Raji (cell line): ENCODE data around the gene SGIP1.

Experiments used
- POLR2A ChIP-seq: IDR thresholded peaks from 2 replicates; pipeline ENCODE4 v1.6.1; 2011; ENCODE audit warnings: low read depth, low read length, control low read depth; ENCODE audit not compliant: insufficient read depth

SGIP1 gene

DNA sequence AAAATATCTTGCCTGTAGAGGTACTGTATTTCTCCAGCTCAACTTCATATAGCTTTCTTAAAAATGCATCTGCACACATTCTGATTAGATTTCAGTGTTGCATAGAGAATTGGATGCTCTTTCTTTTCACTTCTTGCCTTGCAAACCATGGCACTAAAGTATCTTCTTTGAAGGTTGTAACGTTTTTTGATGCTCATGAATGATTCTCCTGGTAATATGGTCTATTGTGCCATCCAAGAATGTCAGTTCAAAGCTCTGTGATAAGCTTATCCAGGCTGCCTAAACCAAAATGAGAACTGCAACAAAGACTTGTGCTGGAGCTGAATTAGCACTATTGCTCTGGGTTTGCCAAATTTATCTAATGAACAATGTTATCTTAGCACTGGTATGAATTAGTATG lies 1.9 kb downstream of the SGIP1 start:
- TF ChIP-seq POLR2A: no peak

DNA sequence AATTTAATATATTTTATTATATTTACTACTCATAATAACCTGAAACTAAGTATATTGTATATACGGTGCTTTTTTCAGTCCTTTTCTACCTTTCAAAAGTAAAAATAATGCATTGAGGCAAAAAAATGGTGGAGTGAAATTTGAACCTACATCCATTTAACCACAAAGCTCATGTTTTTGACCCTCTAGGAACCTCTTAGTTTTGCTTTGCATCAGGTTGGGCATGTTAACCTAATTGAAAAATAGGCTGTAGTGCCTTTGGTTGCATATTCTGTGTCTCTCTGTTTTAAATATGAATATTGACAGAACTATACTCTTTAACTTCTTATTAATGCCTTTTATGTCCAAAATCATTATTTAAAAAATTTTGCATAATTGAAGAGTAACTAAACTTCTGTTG lies 3.8 kb downstream of the SGIP1 start:
- TF ChIP-seq POLR2A: no peak

DNA sequence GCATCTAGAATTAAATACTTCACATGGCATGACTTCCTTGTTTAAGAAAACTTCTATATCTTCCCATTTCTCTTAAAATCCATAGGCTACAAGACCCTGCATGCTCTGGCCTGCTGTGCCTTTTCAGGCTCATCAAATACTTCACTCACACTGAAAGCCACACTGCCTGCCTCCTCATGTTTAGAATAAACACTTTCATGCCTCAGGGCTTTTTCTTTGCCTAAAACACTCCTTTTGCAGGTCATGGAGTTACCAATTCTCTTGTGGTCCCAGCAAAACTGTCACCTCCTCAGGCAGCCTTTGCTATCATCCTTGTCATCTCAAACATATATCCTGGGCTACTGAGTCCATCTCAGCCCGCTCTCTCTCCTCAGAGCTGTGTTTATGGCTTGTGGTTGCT lies 5.5 kb downstream of the SGIP1 start:
- TF ChIP-seq POLR2A: no peak

DNA sequence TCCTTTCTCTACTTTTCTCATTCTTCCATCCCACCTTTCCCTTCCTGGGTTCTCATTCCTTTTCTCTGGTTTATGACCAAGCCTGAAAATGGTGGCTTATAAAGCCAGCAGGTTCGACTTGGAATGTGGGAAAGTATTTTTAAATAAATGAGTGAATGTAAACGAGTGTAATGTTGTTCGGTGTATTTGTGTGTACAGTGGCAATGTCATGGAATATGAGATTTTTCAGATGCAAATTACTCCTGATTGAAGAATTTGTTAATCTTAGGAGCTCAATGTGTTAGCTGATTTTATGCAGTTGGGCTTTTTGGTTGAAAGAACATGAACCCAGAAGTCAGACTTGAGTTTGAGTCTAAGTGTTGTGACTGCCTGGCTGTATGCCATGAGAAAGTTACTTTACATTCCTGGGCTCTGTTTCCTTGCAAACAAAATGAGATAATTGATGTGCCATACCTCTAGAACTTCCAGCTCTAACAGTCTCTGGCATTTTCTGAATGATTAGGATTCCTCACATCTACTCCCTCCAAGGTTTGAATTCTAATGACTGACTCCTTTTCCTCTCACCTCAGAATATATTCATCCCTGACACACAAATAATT lies 6.6 kb downstream of the SGIP1 start:
- no peak for TF ChIP-seq POLR2A

DNA sequence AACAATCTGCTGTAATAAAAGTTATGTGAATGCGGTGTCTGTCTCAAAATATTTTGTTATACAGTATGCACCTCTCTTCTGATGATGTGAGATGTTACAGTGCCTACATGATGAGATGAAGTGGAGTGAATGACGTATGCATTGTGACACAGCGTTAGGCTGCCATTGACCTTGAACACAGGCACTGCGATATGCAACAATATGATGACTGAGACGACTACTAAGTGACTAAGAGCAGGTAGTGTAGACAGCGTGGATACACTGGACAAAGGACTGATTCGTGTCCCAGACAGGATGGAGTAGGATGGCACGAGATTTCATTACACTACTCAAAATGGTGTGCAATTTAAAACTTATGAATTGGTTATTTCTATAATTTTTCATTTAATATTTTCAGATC lies 8.4 kb downstream of the SGIP1 start:
- no peak for TF ChIP-seq POLR2A

DNA sequence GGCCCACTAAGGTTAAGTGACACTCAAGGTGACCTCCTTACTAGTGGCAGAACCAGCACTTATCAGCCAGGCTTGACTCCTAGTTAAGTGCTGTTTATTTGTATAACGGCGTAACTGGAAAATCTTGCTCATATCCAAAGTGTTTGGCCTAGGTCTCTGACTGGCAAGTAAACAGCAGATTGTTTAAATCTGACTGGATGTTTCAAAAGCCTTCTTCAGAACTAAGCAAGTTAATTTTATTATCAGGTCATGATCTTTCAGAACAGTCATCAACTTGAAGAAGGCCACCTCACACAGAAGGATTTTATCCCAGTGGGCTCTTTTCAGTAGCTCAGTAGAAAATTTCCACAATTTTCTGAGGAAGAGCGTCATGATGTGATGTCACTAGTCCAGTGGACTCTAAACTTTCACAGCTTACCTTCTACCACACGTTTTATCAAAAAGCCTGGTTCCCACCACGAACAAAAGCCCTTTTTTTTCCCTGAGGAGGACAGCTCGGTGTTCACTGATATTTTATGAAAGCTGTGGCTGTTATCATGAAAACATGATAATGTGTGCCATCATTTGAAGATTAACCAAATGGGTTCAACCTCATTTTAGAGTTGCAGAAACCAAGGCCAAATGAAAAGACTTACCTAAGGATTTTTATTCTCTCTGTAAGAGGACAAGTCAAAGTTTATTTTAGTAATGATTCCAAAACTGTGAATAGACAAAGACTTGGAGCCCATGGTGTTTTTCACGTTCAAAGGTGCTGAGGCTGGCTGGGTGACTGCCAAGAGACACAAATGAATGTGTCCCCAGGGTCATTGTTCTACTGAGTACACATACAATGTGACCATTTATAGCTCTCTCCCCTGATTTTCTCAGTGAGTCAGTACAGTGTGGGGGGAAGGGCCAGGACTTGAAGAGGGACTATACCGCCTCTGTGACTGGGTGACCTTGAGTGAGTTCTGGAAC lies 9.1 kb downstream of the SGIP1 start:
- no peak for TF ChIP-seq POLR2A

DNA sequence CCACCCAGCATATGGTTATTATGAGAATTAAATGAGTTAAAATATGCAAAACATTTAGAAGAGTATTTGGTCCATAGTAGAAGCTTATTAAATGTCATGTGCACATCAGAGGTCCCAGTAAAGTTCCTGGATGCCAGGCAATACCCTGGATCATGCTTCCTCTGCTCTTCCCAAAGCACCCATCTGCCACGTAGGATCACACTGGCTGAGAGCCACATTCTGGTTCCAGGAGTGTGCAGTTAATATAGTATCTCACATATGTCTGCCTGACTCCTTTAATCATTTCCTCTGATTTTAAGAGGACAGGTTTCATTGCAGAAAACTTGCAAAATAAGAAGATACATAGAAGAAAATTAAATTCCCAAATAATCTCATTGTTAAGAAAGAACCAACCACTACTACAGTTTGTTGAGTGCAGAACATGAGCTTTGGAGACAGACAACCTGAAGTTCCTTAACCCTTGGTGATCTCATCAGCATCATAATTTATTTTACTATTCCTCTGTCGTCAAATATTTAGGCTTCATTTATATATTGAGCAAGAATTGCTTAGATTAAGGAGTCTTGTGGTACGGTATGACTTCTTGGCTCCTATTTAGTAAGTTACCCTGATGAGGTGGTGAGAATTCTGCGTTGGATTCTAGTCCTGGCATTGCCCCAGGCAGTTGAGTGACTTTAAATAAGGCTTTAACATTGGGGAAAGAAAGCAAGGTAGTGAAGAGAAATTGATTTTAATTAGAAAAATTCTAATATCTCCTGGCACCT lies 12.3 kb downstream of the SGIP1 start:
- TF ChIP-seq POLR2A: no peak

DNA sequence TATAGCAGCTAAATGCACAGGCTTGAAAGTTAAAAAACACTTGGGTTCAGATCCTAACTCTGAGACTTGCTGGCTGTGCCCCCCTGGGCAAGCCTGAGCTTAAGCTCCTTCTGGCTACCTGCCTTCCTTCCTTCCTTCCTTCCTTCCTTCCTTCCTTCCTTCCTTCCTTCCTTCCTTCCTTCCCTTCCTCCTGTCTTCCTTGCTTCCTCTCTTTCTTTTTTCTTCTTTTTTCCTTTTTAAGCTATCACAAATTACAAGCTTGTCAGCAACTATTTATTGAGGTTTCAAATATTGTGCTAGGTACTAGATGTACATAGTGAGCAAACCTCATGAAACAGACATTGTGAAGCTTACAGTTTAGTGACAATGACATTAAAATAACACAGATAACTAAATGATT lies 15.1 kb downstream of the SGIP1 start:
- TF ChIP-seq POLR2A: no peak

DNA sequence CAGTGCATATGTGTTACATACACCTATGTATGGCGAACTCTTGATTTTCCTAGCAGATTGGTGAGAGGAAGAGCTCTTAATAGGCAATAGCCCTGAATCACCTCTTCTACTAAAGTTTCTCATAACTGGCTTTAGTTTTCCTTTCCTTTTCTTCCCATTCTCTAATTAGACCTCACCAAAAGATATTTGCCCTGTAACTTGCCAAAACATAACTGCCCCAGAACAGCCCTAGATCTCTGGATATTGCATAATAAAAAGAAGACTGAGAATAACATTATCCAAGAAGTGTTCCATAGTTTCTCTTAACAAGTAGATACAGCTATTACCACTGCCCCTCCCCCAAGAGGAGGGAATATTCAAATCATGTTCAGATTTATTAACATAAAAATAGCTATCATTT lies 16.3 kb downstream of the SGIP1 start:
- TF ChIP-seq POLR2A: no peak

DNA sequence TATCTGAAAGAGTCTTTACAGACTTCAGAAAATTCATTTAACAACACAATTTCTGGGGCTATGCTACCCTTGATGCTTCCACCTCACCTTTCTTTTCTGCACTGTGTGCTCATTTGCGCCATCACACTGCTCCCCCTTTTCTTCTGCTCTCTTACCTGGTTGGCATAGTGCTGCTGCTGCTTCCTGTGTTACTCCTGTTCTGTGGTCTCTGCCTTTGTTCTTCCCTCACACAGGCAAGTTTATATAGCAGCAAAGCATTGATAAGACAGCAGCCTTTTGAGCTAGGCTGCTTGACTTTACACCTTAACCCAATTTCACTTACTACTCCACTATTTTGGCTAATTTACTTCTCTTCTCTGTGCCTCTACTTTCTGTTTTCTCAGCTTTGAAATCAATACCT lies 18.3 kb downstream of the SGIP1 start:
- TF ChIP-seq POLR2A: no peak

DNA sequence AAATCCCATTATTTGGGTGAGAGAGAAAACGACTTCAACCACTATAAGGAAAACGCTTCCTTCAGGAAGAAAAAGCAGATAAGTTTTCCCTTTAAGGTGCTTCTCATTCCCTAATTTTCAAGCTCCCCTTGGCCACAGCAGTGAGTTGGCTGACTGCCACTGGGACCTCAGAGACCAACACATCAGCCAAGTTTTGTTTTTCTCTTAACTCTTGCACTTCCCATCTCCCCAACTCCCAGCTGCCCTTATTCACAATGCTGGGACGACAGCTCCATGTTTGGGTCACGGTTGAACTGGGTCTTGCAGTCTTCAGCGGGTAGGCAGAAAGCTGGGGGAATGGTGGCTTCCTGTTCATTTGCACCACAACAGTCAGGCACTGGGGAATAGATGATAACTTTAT lies 18.9 kb downstream of the SGIP1 start:
- no peak for TF ChIP-seq POLR2A

DNA sequence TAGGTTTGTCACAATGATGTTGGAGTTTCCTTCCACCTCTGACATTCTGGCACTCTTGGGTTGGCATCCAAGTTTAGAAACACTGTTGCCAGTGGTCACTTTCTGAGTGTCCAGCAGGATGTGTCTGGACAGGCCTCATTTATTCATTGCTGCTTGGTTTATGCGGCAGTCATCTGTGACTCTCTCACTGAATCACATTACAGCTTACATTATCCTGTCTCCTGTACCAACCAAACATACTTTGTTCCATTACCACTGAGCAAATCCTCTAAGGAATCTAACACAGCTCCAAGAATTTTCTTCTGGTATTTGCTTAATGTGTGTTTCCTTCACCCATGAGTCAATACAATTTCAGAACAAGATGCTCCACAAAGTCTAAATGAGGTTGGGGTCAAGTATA lies 19.9 kb downstream of the SGIP1 start:
- no peak for TF ChIP-seq POLR2A

DNA sequence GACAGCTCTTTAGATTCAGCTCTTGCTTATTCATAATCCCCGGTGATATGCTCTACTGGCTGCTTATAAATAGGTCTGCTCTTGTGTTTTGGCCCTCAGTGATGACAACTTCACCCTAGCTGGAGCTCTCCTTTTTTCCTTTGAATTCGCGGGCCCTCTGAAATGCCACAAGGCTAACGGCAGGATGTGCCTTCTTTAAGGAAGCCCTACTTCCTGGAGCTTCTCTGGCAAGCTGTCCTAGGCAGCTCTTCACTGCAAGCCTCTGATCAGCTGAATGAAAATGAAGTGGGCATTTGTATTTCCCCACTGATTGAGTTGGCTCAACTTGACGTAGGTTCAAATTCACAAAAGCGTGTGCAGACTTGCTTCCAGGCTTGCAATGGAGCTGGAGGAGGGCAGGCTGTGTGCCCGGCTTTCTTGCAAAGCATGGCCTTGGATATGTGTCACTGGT lies 22.2 kb downstream of the SGIP1 start:
- TF ChIP-seq POLR2A: no peak

DNA sequence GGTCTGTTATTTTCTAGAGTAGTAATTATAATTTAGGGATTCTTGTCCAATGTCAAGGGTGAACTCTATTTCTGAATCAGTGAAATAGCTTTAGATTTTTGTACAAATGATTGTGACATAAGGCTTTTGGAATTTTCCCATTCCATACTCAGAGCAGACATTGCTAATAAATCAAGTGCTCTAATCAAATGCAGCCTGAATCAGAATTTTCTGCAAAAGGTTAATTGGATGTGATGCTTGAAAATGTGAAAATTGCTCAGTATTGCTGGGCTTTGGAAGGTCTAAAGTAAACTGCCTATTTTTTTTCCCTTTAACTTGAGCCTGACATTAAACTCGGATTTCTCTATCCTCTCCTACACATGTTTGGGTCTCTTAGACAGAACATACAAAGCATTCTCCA lies 23.2 kb downstream of the SGIP1 start:
- TF ChIP-seq POLR2A: no peak

DNA sequence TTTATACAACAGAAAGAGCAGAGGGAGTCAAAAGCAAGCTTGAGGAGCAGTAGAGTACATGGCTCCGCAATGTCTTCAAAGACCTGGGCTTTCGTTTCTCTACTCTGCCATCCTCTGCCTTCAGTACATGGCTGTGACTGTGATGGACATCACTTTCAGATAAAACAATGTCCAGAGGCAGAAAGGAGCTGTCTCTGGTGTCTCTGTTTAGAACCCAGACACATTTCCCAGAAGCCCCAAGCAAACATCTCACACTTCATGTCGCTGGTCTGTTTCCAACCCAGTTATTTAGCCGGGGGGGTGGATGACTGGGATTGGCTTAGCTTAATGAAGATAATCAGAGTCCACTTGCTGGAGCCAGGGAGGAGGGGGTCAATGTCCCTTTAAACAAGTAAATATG lies 25.6 kb downstream of the SGIP1 start:
- no peak for TF ChIP-seq POLR2A

DNA sequence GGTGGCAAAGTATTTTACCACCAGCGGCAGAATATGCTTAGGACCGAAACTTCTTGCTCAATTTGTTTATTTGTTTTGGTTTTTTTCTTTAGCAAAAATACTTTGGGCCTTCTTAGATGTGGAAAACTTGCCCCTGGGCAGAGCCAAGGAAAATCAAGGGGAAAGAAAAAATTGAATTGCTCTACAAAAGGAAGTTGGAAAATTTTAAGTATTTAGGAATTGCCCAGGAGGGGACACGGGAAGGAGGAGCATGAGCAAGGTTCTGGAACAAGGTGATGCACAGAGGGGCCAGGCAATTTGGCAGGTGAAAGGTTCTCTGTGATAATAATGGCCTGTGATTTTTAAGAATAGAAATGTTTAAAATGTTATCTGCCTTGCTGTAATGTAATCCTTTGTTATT lies 28.6 kb downstream of the SGIP1 start:
- no peak for TF ChIP-seq POLR2A
